NT2/D1 (cell line): ENCODE results near the gene INPP5K.

Source experiments
- DNase-seq: peaks from one replicate; pipeline ENCODE4 v3.0.0-alpha.2; 2011; ENCODE audit warnings: low read depth, low spot score
- H3K27me3 ChIP-seq: 2 replicates; pipeline ENCODE4 v1.6.0; 2011; ENCODE audit warnings: mild to moderate bottlenecking; ENCODE audit not compliant: insufficient read length, insufficient read depth
- H3K36me3 ChIP-seq: 2 replicates; pipeline ENCODE4 v1.6.1; 2011; ENCODE audit warnings: mild to moderate bottlenecking, low read length, mixed read lengths; ENCODE audit not compliant: insufficient read depth, insufficient read length
- H3K4me1 ChIP-seq: 2 replicates; pipeline ENCODE4 v1.5.1; 2011; ENCODE audit not compliant: insufficient read depth, insufficient read length
- H3K4me3 ChIP-seq: 2 replicates; pipeline ENCODE4 v1.5.1; 2011; ENCODE audit warnings: low read depth; ENCODE audit not compliant: insufficient read length
- H3K9ac ChIP-seq: 2 replicates; pipeline ENCODE4 v1.6.0; 2011; ENCODE audit warnings: low read depth; ENCODE audit not compliant: insufficient read length
- H3K9me3 ChIP-seq: 2 replicates; pipeline ENCODE4 v1.5.1; 2011; ENCODE audit warnings: mild to moderate bottlenecking, low read length; ENCODE audit not compliant: insufficient read depth
- SUZ12 ChIP-seq: IDR thresholded peaks from 2 replicates; pipeline ENCODE4 v1.6.1; 2011; ENCODE audit not compliant: insufficient read length, insufficient read depth; ENCODE audit errors: extremely low read depth
- YY1 ChIP-seq: IDR thresholded peaks from 2 replicates; pipeline ENCODE4 v1.6.1; 2011; ENCODE audit not compliant: insufficient read length, insufficient read depth
- ZNF274 ChIP-seq: IDR thresholded peaks from 2 replicates; pipeline ENCODE4 v1.6.1; 2011; ENCODE audit warnings: mild to moderate bottlenecking, low read depth, low read length

INPP5K gene

DNA sequence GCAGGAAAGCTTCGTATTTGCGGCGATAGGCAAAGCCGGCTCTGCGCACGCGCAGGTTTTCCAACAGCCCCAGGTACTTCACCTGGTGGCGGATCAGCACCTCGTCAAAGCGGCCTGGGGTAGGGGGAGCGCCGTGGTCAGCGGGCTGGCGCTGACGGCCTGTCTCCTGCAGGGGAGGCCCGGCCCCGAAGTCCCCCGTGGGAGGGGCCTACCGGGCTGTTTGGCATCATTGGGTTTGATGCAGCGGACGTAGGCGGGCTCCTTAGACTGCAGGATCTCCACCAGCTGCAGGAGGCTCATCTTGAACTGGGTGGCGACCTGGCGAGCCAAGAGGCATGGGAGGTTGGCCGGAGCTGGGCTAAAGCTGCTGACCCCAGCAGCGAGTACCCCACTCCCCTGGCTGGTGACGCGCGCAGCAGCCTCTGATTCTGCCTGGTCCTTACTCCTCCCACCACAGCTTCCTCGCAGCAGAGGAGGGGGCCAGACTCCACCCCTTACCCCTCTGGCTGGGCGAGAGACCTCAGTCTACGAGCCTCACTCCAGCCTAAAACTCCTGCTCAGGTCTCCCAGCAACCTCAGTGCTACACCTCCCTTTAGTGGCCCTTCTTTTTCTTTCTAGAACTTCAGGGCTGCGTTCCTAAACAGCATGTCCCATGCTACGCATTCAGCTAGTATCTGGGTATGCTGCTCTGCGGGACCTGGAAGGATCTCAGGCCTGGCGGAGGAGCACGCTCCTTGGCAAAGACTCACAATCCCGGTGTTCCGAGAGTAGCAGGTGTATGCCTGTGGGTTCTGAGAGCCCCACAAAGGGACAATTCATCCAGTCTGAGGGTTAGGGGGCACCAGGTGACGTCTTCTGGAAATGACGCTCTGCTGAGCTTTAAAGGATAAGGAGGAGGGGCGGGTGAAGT, 44.2 kb downstream of the INPP5K start:
- Histone ChIP-seq H3K9ac (no peak overlapping the region), H3K9me3 (no peaks in the 10 kb centered on the region), H3K4me3 (no peak overlapping the region), H3K27me3 (no peaks in the 10 kb centered on the region), H3K36me3 (peaks cover 74% of the 10 kb centered on the region), H3K4me1 (peaks cover 15% of the 10 kb centered on the region)
- no peak for TF ChIP-seq YY1
- TF ChIP-seq SUZ12, result no peak
- TF ChIP-seq ZNF274, result no peak
- DNase-seq, result no peak

DNA sequence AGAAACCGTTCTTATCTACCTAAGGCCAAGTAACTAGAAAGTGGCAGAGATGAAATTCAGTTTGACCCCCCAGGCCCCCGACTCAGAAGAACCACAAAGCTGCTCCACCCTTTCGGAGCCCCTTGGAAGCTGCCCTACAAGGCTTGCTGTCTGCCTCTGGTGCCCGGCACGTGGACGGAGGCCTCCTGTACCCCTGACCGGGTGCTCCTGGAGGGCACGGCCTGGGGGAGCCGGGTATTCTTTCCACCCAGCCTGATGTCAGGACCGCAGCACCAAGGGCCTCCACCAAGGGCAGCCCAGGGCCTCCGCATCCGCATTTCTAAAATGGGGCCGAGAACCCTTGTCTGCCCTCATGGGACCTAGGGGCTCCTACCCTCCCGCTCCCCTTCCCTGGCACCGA, 44.9 kb downstream of the INPP5K start:
- Histone ChIP-seq H3K27me3 (no peaks in the 10 kb centered on the region), H3K9me3 (no peaks in the 10 kb centered on the region), H3K9ac (no peak overlapping the region), H3K36me3 (peaks cover 76% of the 10 kb centered on the region), H3K4me1 (peaks cover 15% of the 10 kb centered on the region), H3K4me3 (no peak overlapping the region)
- TF ChIP-seq YY1, result no peak
- TF ChIP-seq SUZ12, result no peak
- TF ChIP-seq ZNF274, result no peak
- DNase-seq, result no peak

- Histone ChIP-seq H3K27me3 (no peaks in the 10 kb centered on the region), H3K36me3 (peaks cover 76% of the 10 kb centered on the region), H3K4me3 (no peak overlapping the region), H3K9ac (no peak overlapping the region), H3K4me1 (peaks cover 15% of the 10 kb centered on the region), H3K9me3 (no peaks in the 10 kb centered on the region)
- DNase-seq, result no peak
- no peak for TF ChIP-seq ZNF274
- no peak for TF ChIP-seq YY1
- TF ChIP-seq SUZ12, result no peak
Measured at GRCh38 chr17:1470755-1471462, 45.5 kb downstream of the INPP5K start.

DNA sequence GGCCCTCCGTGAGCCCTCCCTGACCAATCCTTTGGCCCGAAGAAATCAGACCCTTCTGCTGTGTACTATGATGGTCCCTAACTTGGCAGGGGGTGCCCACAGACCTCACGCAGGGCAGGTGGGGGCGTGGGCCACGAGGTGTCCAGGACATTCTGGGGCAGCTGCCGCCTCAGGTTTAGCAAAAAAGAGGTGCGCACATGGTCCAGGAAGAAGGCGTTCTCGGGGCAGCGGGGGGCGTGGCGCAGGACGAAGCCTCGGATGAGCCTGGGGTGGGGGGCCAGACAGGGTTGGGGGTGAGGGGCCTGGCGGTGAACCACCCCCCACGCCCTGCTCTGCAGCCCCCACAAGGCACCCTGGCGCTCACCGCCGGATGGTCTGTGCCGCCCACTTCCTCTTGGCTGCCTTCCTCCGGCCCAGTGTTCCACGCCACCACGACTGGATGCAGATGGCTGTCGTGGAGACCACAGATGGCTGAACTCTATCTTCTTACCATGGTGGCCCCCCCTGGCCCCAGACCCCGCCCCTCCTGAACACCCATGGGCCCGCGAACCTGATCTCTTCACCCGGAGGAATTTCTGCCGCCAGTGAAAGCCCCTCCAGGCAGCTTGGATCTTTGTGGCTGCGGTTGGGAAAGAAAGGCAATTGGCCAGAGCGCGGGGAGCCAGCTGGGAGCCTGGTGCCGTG, 46.2 kb downstream of the INPP5K start:
- H3K9me3 ChIP-seq, result no peaks in the 10 kb centered on the region
- no peak for DNase-seq
- peaks cover 15% of the 10 kb centered on the region for H3K4me1 ChIP-seq
- H3K36me3 ChIP-seq, result peaks cover 76% of the 10 kb centered on the region
- H3K9ac ChIP-seq, result no peak overlapping the region
- no peak overlapping the region for H3K4me3 ChIP-seq
- H3K27me3 ChIP-seq, result no peaks in the 10 kb centered on the region
- TF ChIP-seq YY1 (no peak), ZNF274 (no peak), SUZ12 (no peak)

DNA sequence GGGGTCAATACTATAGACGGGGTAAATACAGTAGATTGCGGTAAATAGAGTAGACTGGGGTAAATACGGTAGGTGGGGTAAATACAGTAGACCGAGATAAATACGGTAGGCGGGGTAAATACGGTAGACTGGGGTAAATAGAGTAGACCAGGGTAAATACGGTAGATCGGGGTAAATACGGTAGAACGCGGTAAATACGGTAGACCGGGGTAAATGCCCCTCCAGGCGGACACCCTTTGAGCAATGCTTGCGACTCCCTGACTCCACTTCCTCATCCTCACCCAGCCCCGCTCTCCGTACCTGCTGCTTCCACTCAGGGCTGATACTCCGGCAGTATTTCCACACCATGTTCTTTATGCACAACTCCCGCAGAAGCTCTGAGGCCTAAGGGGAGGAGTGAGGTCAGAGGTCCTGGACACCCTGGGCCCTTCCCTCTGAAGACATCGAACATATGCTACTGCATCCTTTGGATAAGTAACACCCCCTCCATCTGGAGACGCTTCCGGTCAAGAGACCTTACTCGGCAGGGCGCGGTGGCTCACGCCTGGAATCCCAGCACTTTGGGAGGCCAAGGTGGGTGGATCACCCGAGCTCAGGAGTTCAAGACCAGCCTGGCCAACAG, 47.1 kb downstream of the INPP5K start:
- DNase-seq, result no peak
- H3K9ac ChIP-seq, result no peak overlapping the region

GRCh38 chr17:1467898-1468492, 48.4 kb downstream of the INPP5K start:
- no peak for DNase-seq
- H3K9ac ChIP-seq, result no peak overlapping the region
- H3K9me3 ChIP-seq, result no peaks in the 10 kb centered on the region
- H3K4me1 ChIP-seq, result peaks cover 12% of the 10 kb centered on the region
- H3K4me3 ChIP-seq, result no peak overlapping the region
- peaks cover 79% of the 10 kb centered on the region for H3K36me3 ChIP-seq
- H3K27me3 ChIP-seq, result no peaks in the 10 kb centered on the region
- TF ChIP-seq SUZ12, result no peak
- no peak for TF ChIP-seq YY1
- TF ChIP-seq ZNF274, result no peak

More for the DNA sequence above, 47.1 kb downstream of the INPP5K start:
- H3K4me1 ChIP-seq, result peaks cover 15% of the 10 kb centered on the region
- peaks cover 82% of the 10 kb centered on the region for H3K36me3 ChIP-seq
- no peaks in the 10 kb centered on the region for H3K27me3 ChIP-seq
- H3K9me3 ChIP-seq, result no peaks in the 10 kb centered on the region
- no peak overlapping the region for H3K4me3 ChIP-seq
- TF ChIP-seq YY1, result no peak
- no peak for TF ChIP-seq ZNF274
- no peak for TF ChIP-seq SUZ12
